Lower leg skin (tissue), 4 donors: ENCODE data around the gene REC8. TPM values are rescaled to one million over a fixed set of nuclear protein-coding genes. Genes with fewer than 3 reads are reported as not detected.

ENCODE experiments used
- DNase-seq, 2 donors: peaks; one replicate each; pipeline ENCODE4 v3.0.0-alpha.2; 2019; ENCODE audit warnings: low spot score in 2 of 2
- H3K4me3 ChIP-seq: fragments of 200-600 bp; sonication (generic); 2 replicates; pipeline ENCODE4 v1.5.1; 2017; ENCODE audit warnings: mild to moderate bottlenecking, low read depth; ENCODE audit not compliant: poor library complexity, severe bottlenecking
- POLR2A ChIP-seq, 2 donors: fragments of 450-650 bp; IDR thresholded peaks; one replicate each; pipeline ENCODE4 v1.6.1; 2016 to 2017; ENCODE audit warnings: antibody characterized with exemption in 2 of 2, mild to moderate bottlenecking in 1 of 2, moderate library complexity in 1 of 2
- WGBS, 2 donors: methylation state at CpG; one replicate each; pipeline ENCODE4 v1.1.5; 2018; 5-methylcytosine and 5-hydroxymethylcytosine counted together
- intact Hi-C: fragments of 100-400 bp; cut with DNase I; formaldehyde crosslinking; loops from one replicate; pipeline ENCODE4 v1.15.0; 2023; ENCODE audit warnings: low total_unique reads
- total RNA-seq, 4 donors: library from RNA; depleted of rRNA; stranded (reverse); fragments of >200 nt; gene quantifications; one replicate each; pipeline ENCODE4 v1.1.0, GENCODE V29; 2016
- TF ChIP-seq, protein P1 (sequence below), 3 donors: fragments of 450-650 bp; IDR thresholded peaks; one replicate each; pipeline ENCODE4 v1.5.1; 2016; ENCODE audit warnings: antibody characterized with exemption in 3 of 3, mild to moderate bottlenecking in 3 of 3, moderate library complexity in 2 of 3

The REC8 gene
- total RNA-seq, 4 donors from 2014 or later: 1.2 to 7.1 (median 2.4) TPM

DNA sequence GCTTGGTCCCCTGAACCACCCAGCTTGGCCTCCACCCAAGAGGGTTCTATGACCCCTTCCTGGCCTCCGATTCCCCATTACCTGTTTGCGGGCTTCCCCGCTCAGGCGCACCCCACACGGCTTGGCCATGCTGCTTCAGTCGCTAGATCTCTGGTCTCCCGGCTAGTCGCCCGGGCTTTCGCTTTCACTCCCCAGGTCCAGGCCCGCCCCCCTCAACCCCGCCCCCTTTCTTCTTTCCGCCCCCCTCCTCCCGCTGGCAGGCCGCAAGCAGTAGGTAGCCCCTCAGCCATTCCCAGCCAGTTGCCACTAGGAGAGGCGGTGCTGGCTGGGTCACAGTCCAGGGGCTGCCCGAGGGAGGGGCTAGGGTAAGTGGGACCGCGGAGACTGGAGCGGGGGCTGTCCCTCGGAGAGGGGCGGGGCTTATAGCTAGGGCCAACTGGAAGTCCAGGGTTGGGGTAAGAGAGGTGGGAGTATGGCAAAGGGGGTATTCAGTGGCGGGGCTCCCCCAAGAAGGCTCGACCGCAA lies 25.4 kb upstream of the REC8 start, which contains the start of gene PSME2:
Gene PSME2, minus strand, starts transcription at position 158 of the 525 bp plus-strand sequence. Its CDS starts 29 bp downstream, at position 129.
- H3K4me3 ChIP-seq: peak within 1 kb of the TSS; percentile 94
- intact Hi-C loops: no loop called here
- DNase-seq: peak; percentile 92 to 98
- no peak for TF ChIP-seq POLR2A (IDR thresholded peaks at IDR 0.05)
- TF ChIP-seq, protein P1, sequence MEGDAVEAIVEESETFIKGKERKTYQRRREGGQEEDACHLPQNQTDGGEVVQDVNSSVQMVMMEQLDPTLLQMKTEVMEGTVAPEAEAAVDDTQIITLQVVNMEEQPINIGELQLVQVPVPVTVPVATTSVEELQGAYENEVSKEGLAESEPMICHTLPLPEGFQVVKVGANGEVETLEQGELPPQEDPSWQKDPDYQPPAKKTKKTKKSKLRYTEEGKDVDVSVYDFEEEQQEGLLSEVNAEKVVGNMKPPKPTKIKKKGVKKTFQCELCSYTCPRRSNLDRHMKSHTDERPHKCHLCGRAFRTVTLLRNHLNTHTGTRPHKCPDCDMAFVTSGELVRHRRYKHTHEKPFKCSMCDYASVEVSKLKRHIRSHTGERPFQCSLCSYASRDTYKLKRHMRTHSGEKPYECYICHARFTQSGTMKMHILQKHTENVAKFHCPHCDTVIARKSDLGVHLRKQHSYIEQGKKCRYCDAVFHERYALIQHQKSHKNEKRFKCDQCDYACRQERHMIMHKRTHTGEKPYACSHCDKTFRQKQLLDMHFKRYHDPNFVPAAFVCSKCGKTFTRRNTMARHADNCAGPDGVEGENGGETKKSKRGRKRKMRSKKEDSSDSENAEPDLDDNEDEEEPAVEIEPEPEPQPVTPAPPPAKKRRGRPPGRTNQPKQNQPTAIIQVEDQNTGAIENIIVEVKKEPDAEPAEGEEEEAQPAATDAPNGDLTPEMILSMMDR (IDR thresholded peaks at IDR 0.05): peak in 1 of 3 donors; percentile 14
- 1 to 2% methylated on average over 20 to 25 of the region's 25 CpGs for WGBS, 2 donors

DNA sequence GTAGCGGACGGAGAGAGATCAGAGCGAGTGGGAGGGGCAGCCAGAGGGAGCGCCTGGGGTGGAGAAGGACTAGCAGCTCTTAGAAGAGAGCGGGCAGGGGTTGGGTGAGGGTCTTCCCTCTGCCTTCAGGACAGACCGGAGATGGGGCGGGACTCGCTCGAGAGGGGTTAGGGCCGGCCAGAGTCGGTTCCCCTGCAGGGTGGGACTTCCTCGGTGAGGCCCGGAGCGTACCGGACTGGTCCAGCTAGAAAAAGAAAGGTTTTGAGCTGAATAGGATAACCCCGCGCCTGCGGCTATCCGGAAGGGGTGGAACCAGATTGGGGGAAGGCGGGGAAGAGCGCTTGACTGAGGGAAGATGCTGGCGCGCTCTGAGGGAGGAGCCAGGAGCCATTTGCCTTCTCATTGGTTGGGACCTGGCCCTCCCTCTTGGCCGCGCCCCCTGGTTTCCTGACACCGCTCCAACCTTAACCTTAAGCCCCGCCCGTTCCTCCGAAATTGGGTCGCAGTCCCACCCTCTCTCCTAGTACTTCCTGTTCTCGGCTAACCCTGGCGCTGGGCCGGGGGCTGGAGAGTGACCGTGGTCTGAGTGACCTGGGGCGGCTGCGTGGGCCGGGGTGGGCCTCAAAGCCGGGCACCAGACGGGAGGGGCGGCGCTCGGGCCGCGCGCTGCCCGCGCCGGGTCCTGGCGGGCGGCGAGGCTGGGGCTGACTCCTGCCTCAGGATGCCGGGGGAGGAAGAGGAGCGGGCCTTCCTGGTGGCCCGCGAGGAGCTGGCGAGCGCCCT lies 24.7 kb upstream of the REC8 start, which contains the start of gene RNF31:
Gene RNF31, plus strand, starts transcription at position 521 of the 783 bp plus-strand sequence. Its CDS starts 201 bp downstream, at position 722.
- no peak for TF ChIP-seq POLR2A (IDR thresholded peaks at IDR 0.05)
- TF ChIP-seq, protein P1 (IDR thresholded peaks at IDR 0.05): no peak
- H3K4me3 ChIP-seq: peak within 1 kb of the TSS; percentile 94
- intact Hi-C loops: no loop called here
- 1% methylated on average over 34 to 45 of the region's 57 CpGs for WGBS, 2 donors
- peak; percentile 99 to 100 for DNase-seq

GRCh38 chr14:24147761-24148428 lies 24.0 kb upstream of the REC8 start:
- intact Hi-C loops: no loop called here
- TF ChIP-seq, protein P1 (IDR thresholded peaks at IDR 0.05): no peak
- TF ChIP-seq POLR2A (IDR thresholded peaks at IDR 0.05): no peak
- 4 to 12% methylated on average over 15 to 25 of the region's 29 CpGs for WGBS, 2 donors

DNA sequence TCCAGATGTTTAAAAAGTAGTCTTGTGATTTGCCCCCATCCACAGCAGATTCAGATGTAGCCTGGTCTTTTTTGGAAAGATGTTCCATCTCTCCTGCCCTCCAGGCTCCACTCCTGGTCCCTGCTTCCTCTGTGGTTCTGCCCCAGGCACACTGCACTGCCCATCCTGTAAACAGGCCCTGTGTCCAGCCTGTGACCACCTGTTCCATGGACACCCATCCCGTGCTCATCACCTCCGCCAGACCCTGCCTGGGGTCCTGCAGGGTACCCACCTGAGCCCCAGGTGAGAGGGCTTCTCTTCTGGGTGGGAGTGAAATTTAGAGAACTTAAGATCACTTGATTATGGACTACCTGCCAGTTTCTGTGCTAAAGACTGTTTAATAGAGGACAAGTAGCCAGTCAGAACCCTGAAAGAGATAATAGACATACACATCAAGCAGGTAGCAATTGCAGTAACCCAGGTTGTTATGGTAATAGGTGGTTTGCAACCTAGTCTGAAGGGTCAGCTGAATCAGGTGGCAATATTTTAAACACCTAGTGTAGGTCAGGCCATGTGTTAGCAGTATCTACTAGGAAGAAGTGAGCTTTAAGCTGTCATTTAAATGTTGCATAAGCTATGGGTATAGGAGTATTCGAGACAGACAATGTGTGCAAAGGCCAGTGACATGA lies 22.4 kb upstream of the REC8 start:
- H3K4me3 ChIP-seq: no peak overlapping the region
- 87 to 100% methylated on average over 3 of the region's 3 CpGs for WGBS, 2 donors
- intact Hi-C loops: no loop called here
- TF ChIP-seq, protein P1 (IDR thresholded peaks at IDR 0.05): no peak
- TF ChIP-seq POLR2A (IDR thresholded peaks at IDR 0.05): no peak
- no peak for DNase-seq

More at GRCh38 chr14:24147761-24148428, 24.0 kb upstream of the REC8 start:
- peak in 1 of 2 donors; percentile 82 for DNase-seq
- peak overlapping the region; percentile 94 for H3K4me3 ChIP-seq

GRCh38 chr14:24150061-24150460 lies 21.8 kb upstream of the REC8 start:
- intact Hi-C loops: no loop called here
- no peak for TF ChIP-seq POLR2A (IDR thresholded peaks at IDR 0.05)
- TF ChIP-seq, protein P1 (IDR thresholded peaks at IDR 0.05): no peak
- no peak overlapping the region for H3K4me3 ChIP-seq
- WGBS, 2 donors: 89 to 94% methylated on average over 9 of the region's 9 CpGs
- no peak for DNase-seq
